Measurements from ENCODE around the gene DLX5. TPM values are rescaled to one million over a fixed set of nuclear protein-coding genes. Genes with fewer than 3 reads are reported as not detected.
"Not testable (repeated sequence)": the region's sequence is repeated elsewhere in the genome, so short reads cannot be mapped to it uniquely, and the experiment has no call there.

DLX5 gene
- total RNA-seq, result 1 to 10 TPM in 1 of 4 donors, under 1 TPM in 2, not detected in 1; 0.54 to 1.5 (median 0.67) TPM

- intact Hi-C loops (cut with DNase I), result loop anchor here (5.0 kb wide), 1 partner anchor 947 kb away; no protein-coding TSS in a partner anchor
- Histone ChIP-seq H3K36me3 (no peaks in the 10 kb centered on the region), H3K4me1 (peaks cover 19 to 37% of the 10 kb centered on the region in 2 donors), H3K27me3 (peaks cover 30% of the 10 kb centered on the region), H3K27ac (peak within 1 kb of the TSS in 2 of 3 donors; percentile 41 to 54), H3K4me3 (replicated peaks in 1 of 3) (peak within 1 kb of the TSS in 1 of 3 donors; percentile 16), H3K9me3 (no peaks in the 10 kb centered on the region)
- WGBS, 2 donors, result 3 to 4% methylated on average over 52 to 57 of the region's 60 CpGs
- no peak for TF ChIP-seq CTCF (IDR thresholded peaks at IDR 0.05)
- TF ChIP-seq POLR2A (IDR thresholded peaks at IDR 0.05), result peak in 1 of 2 donors; percentile 37
- DNase-seq, result peak in 1 of 2 donors; percentile 24
These were observed at the start of gene DLX5 for GRCh38 chr7:97024209-97025129. Gene DLX5, minus strand, starts transcription at chr7:97024831. Its CDS starts 208 bp downstream, at chr7:97024623.

- H3K9me3 ChIP-seq; H3K27me3 ChIP-seq; H3K27ac ChIP-seq; DNase-seq; intact Hi-C loops (cut with DNase I); H3K4me3 ChIP-seq (replicated peaks in 1 of 3); H3K36me3 ChIP-seq; H3K4me1 ChIP-seq: not testable (repeated sequence)
- WGBS, 2 donors, result 66 to 73% methylated on average over 2 of the region's 2 CpGs
These were observed 47.4 kb upstream of the DLX5 start for GRCh38 chr7:97072025-97072424.

GRCh38 chr7:97064972-97065587 lies 40.4 kb upstream of the DLX5 start:
- no peak overlapping the region for H3K4me3 ChIP-seq (replicated peaks in 1 of 3)
- no peaks in the 10 kb centered on the region for H3K36me3 ChIP-seq
- TF ChIP-seq POLR2A (IDR thresholded peaks at IDR 0.05) (no peak), CTCF (IDR thresholded peaks at IDR 0.05) (peak; percentile 41 to 74 (median 46))
- H3K9me3 ChIP-seq, result no peaks in the 10 kb centered on the region
- 42 to 44% methylated on average over 5 of the region's 5 CpGs for WGBS, 2 donors
- no peak overlapping the region for H3K27ac ChIP-seq
- intact Hi-C loops (cut with DNase I), result no loop called here
- H3K4me1 ChIP-seq, result no peaks in the 10 kb centered on the region
- DNase-seq, result peak in 1 of 2 donors; percentile 3
- no peaks in the 10 kb centered on the region for H3K27me3 ChIP-seq

GRCh38 chr7:97064020-97064419 lies 39.4 kb upstream of the DLX5 start:
- H3K27me3 ChIP-seq, result no peaks in the 10 kb centered on the region
- H3K9me3 ChIP-seq, result no peaks in the 10 kb centered on the region
- intact Hi-C loops (cut with DNase I), result no loop called here
- WGBS, 2 donors, result 65 to 70% methylated on average over 3 of the region's 3 CpGs
- H3K4me3 ChIP-seq (replicated peaks in 1 of 3), result no peak overlapping the region
- TF ChIP-seq CTCF (IDR thresholded peaks at IDR 0.05) (no peak), POLR2A (IDR thresholded peaks at IDR 0.05) (no peak)
- no peaks in the 10 kb centered on the region for H3K4me1 ChIP-seq
- DNase-seq, result no peak
- no peak overlapping the region for H3K27ac ChIP-seq
- H3K36me3 ChIP-seq, result no peaks in the 10 kb centered on the region

GRCh38 chr7:97043281-97043680 lies 18.6 kb upstream of the DLX5 start:
- no peak overlapping the region for H3K27ac ChIP-seq
- no peaks in the 10 kb centered on the region for H3K9me3 ChIP-seq
- 62 to 66% methylated on average over 2 of the region's 2 CpGs for WGBS, 2 donors
- TF ChIP-seq POLR2A (IDR thresholded peaks at IDR 0.05), result no peak
- TF ChIP-seq CTCF (IDR thresholded peaks at IDR 0.05), result no peak
- no peaks in the 10 kb centered on the region for H3K27me3 ChIP-seq
- H3K36me3 ChIP-seq, result no peaks in the 10 kb centered on the region
- no peak overlapping the region for H3K4me3 ChIP-seq (replicated peaks in 1 of 3)
- DNase-seq, result no peak
- intact Hi-C loops (cut with DNase I), result no loop called here
- no peaks in the 10 kb centered on the region for H3K4me1 ChIP-seq
